K562 (cell line): Measurements from ENCODE around the gene MBNL2. TPM values are rescaled to one million over a fixed set of nuclear protein-coding genes. Genes with fewer than 3 reads are reported as not detected.

Experiments
- ADNP ChIP-seq: fragments of 200-800 bp; sonication (Bioruptor generic); IDR thresholded peaks from 2 replicates; pipeline ENCODE4 v1.6.1; 2016; ENCODE audit warnings: missing genetic modification characterization, missing compliant biosample characterization
- ARNT ChIP-seq, 2 experiments: fragments of 450-650 bp; IDR thresholded peaks; 2 replicates each; pipeline ENCODE4 v1.6.1; 2016; ENCODE audit warnings: mild to moderate bottlenecking in 1 of 2
- C11orf30 ChIP-seq: fragments of 450-650 bp; IDR thresholded peaks from 2 replicates; pipeline ENCODE4 v1.6.1; 2016; ENCODE audit warnings: low read depth, mild to moderate bottlenecking
- CEBPB ChIP-seq: fragments of 450-650 bp; IDR thresholded peaks from 2 replicates; pipeline ENCODE4 v1.6.1; 2016; ENCODE audit warnings: missing genetic modification characterization, missing compliant biosample characterization
- CREB1 ChIP-seq, 2 experiments: sonication (generic) in 1 of 2; formaldehyde crosslinking in 1 of 2; IDR thresholded peaks; 2 replicates each; pipeline versions ENCODE4 v1.6.1 to v1.8.0; 2012 to 2022; ENCODE audit warnings: inconsistent platforms in 1 of 2, mild to moderate bottlenecking in 1 of 2, missing genetic modification reagents in 1 of 2, moderate library complexity in 1 of 2
- CTBP1 ChIP-seq: fragments of 450-650 bp; IDR thresholded peaks from 2 replicates; pipeline ENCODE4 v1.6.1; 2016; ENCODE audit warnings: borderline replicate concordance
- EHMT2 ChIP-seq: fragments of 450-650 bp; IDR thresholded peaks from 2 replicates; pipeline ENCODE4 v1.6.1; 2018; ENCODE audit warnings: antibody characterized with exemption
- HDAC2 ChIP-seq: fragments of 450-650 bp; IDR thresholded peaks from 2 replicates; pipeline ENCODE4 v1.6.1; 2016; ENCODE audit warnings: mild to moderate bottlenecking
- HDAC8 ChIP-seq: fragments of 450-650 bp; IDR thresholded peaks from 2 replicates; pipeline ENCODE4 v1.6.1; 2016; ENCODE audit warnings: mild to moderate bottlenecking, missing genetic modification characterization, moderate library complexity, missing compliant biosample characterization
- KDM4B ChIP-seq, 2 experiments: fragments of 450-650 bp in 1 of 2; sonication (generic) in 1 of 2; IDR thresholded peaks; 2 replicates each; pipeline ENCODE4 v1.6.1; 2016 to 2017; ENCODE audit warnings: borderline replicate concordance in 2 of 2, antibody characterized with exemption in 1 of 2, low read depth in 1 of 2, mild to moderate bottlenecking in 1 of 2
- KLF10 ChIP-seq: fragments of 250-450 bp; sonication (Bioruptor Pico); IDR thresholded peaks from 2 replicates; pipeline ENCODE4 v1.6.1; 2021; ENCODE audit warnings: matching md5 sums
- KLF16 ChIP-seq: IDR thresholded peaks from 2 replicates; pipeline ENCODE4 v1.6.1; 2016; ENCODE audit warnings: antibody characterized with exemption
- NBN ChIP-seq: fragments of 450-650 bp; IDR thresholded peaks from 2 replicates; pipeline ENCODE4 v1.6.1; 2016; ENCODE audit warnings: low read depth, mild to moderate bottlenecking
- NCOA2 ChIP-seq, 2 experiments: fragments of 450-650 bp; IDR thresholded peaks; 2 replicates each; pipeline ENCODE4 v1.6.1; 2018; ENCODE audit warnings: mild to moderate bottlenecking in 2 of 2, moderate library complexity in 1 of 2; ENCODE audit not compliant: partially characterized antibody in 2 of 2
- POLR2G ChIP-seq: fragments of 200-400 bp; formaldehyde crosslinking; IDR thresholded peaks from 2 replicates; pipeline ENCODE4 v1.6.1; 2017; ENCODE audit warnings: low read depth, mild to moderate bottlenecking, antibody characterized with exemption, low read length, moderate library complexity
- RAD51 ChIP-seq: fragments of 450-650 bp; IDR thresholded peaks from 2 replicates; pipeline ENCODE4 v1.7.1; 2016; ENCODE audit warnings: low read depth, mild to moderate bottlenecking, borderline replicate concordance
- RFX5 ChIP-seq: IDR thresholded peaks from 2 replicates; pipeline ENCODE4 v1.6.1; 2011; ENCODE audit warnings: low read depth, mild to moderate bottlenecking, improper control_type of control experiment, low read length
- RREB1 ChIP-seq: fragments of 250-450 bp; sonication (Bioruptor Pico); IDR thresholded peaks from 2 replicates; pipeline ENCODE4 v1.4.0; 2020
- SREBF1 ChIP-seq: fragments of 150-350 bp; IDR thresholded peaks from 2 replicates; pipeline ENCODE4 v1.6.1; 2014; ENCODE audit warnings: antibody characterized with exemption, low read depth, low read length, borderline replicate concordance
- ZKSCAN1 ChIP-seq: fragments of 150-350 bp; IDR thresholded peaks from 2 replicates; pipeline ENCODE4 v1.6.1; 2016; ENCODE audit warnings: low read depth, low read length
- ZNF217 ChIP-seq: sonication (generic); formaldehyde crosslinking; IDR thresholded peaks from 2 replicates; pipeline ENCODE4 v1.8.0; 2022; ENCODE audit warnings: mild to moderate bottlenecking, missing genetic modification reagents
- ZNF449 ChIP-seq: fragments of 250-450 bp; sonication (Bioruptor Pico); IDR thresholded peaks from 2 replicates; pipeline ENCODE4 v1.8.0; 2022; ENCODE audit warnings: moderate library complexity, mild to moderate bottlenecking, inconsistent platforms
- polyA plus RNA-seq, 8 experiments: library from polyadenylated mRNA; depleted of rRNA in 4 of 8; stranded (reverse) in 5 of 8; unstranded in 3 of 8; fragments of >200 nt; fragmentation: Nextera tagmentation in 2 of 8; fragmentation: Illumina TruSeq in 1 of 8; extraction: Ambion mirVana in 2 of 8; extraction: Trizol in 1 of 8; gene quantifications; 2 replicates each; pipeline versions ENCODE4 v1.2.1 to v1.2.3, GENCODE V29; 2011 to 2014; ENCODE audit warnings: inconsistent platforms in 1 of 8, missing spikeins in 1 of 8
- total RNA-seq, 7 experiments: library from RNA; depleted of rRNA in 6 of 7; stranded (reverse); fragments of >200 nt in 6 of 7; fragmentation: Illumina TruSeq in 2 of 7; extraction: Trizol in 2 of 7; gene quantifications; 2 replicates each; pipeline versions ENCODE4 v1.2.1 to v1.2.3, GENCODE V29; 2011 to 2021; ENCODE audit warnings: low replicate concordance in 1 of 7

The MBNL2 gene
- total and polyA plus RNA-seq, 9 of the 15 experiments (the other 6 are each of a cell fraction or from before 2014, with no cell fraction given) = 7.0 to 24.8 (median 13.8) TPM

- TF ChIP-seq RAD51 = peak; percentile 35; the same call in 1 of the 2 replicates
- TF ChIP-seq KLF10 (CRISPR knock-in tag) = no peak
- no peak for TF ChIP-seq RFX5
- TF ChIP-seq HDAC2 = peak; percentile 89
- TF ChIP-seq KLF16 = peak; percentile 81
- TF ChIP-seq EHMT2 = peak; percentile 8; the same call in 1 of the 2 replicates
- 0 out of 2 replicates have a peak, but pooled peaks have one; percentile 27 for TF ChIP-seq POLR2G
- TF ChIP-seq NCOA2 (IDR thresholded peaks at IDR 0.05; ENCODE audit: partially characterized antibody in 2 of 2) = peak; percentile 82 to 88
- TF ChIP-seq ADNP (tag) = peak; percentile 73
- TF ChIP-seq ZNF217 = no peak
- no peak for TF ChIP-seq SREBF1
- no peak for TF ChIP-seq KDM4B (IDR thresholded peaks at IDR 0.05; ENCODE audit: borderline replicate concordance in 2 of 2, low read depth in 1 of 2)
- TF ChIP-seq HDAC8 (tag) = peak; percentile 60; the same call in 1 of the 2 replicates
- peak; percentile 98 for TF ChIP-seq C11orf30
- TF ChIP-seq RREB1 (CRISPR knock-in tag) = no peak
- peak; percentile 90 for TF ChIP-seq NBN
- TF ChIP-seq ZKSCAN1 = no peak
- TF ChIP-seq CREB1 (IDR thresholded peaks at IDR 0.05) = peak; percentile 66; the same call in 1 of the 2 replicates
- no peak for TF ChIP-seq CREB1 (CRISPR knock-in tag; IDR thresholded peaks at IDR 0.05)
- TF ChIP-seq CTBP1 = peak; percentile 70
- peak; percentile 98 for TF ChIP-seq CEBPB (tag)
- TF ChIP-seq ARNT (IDR thresholded peaks at IDR 0.05) = peak; percentile 89 to 94
- TF ChIP-seq ZNF449 = no peak
These were observed 37.9 kb downstream of the MBNL2 start (continued) for GRCh38 chr13:97259798-97260714.
